ENCODE measurements around the gene ADAMTSL2.

The ADAMTSL2 gene

GRCh38 chr9:133566382-133566781 is 31.9 kb downstream of the ADAMTSL2 start:
- Histone ChIP-seq H3K27ac (ENCODE audit: low read depth, low read length) (no peak overlapping the region), H3K9ac (ENCODE audit: low read depth in 1 of 2, low read length in 2 of 2) (no peak overlapping the region), H3K36me3 (ENCODE audit: control insufficient read depth in 1 of 2, insufficient read depth in 2 of 2, low read length in 2 of 2) (no peaks in the 10 kb centered on the region), H3K27me3 (ENCODE audit: control insufficient read depth in 1 of 2, insufficient read depth in 2 of 2, low read length in 2 of 2) (no peaks in the 10 kb centered on the region), H3K4me3 (ENCODE audit: low read depth in 1 of 2, low read length in 2 of 2) (no peak overlapping the region), H3K9me3 (ENCODE audit: control insufficient read depth in 1 of 2, low read length in 2 of 2) (no peaks in the 10 kb centered on the region), H3K4me1 (ENCODE audit: control insufficient read depth in 1 of 2, insufficient read depth in 2 of 2, low read length in 2 of 2) (peaks cover 7 to 8% of the 10 kb centered on the region in 2 donors)

- no peaks in the 10 kb centered on the region for H3K9me3 ChIP-seq (ENCODE audit: control insufficient read depth in 1 of 2, low read length in 2 of 2)
- no peaks in the 10 kb centered on the region for H3K27me3 ChIP-seq (ENCODE audit: control insufficient read depth in 1 of 2, insufficient read depth in 2 of 2, low read length in 2 of 2)
- peaks cover 7 to 8% of the 10 kb centered on the region in 2 donors for H3K4me1 ChIP-seq (ENCODE audit: control insufficient read depth in 1 of 2, insufficient read depth in 2 of 2, low read length in 2 of 2)
- no peak overlapping the region for H3K27ac ChIP-seq (ENCODE audit: low read depth, low read length)
- H3K4me3 ChIP-seq (ENCODE audit: low read depth in 1 of 2, low read length in 2 of 2): no peak overlapping the region
- no peak overlapping the region for H3K9ac ChIP-seq (ENCODE audit: low read depth in 1 of 2, low read length in 2 of 2)
- no peaks in the 10 kb centered on the region for H3K36me3 ChIP-seq (ENCODE audit: control insufficient read depth in 1 of 2, insufficient read depth in 2 of 2, low read length in 2 of 2)
These were observed 32.3 kb downstream of the ADAMTSL2 start for GRCh38 chr9:133566817-133567216.

GRCh38 chr9:133568186-133568585 is 33.7 kb downstream of the ADAMTSL2 start:
- Histone ChIP-seq H3K9me3 (ENCODE audit: control insufficient read depth in 1 of 2, low read length in 2 of 2) (no peaks in the 10 kb centered on the region), H3K36me3 (ENCODE audit: control insufficient read depth in 1 of 2, insufficient read depth in 2 of 2, low read length in 2 of 2) (no peaks in the 10 kb centered on the region), H3K27ac (ENCODE audit: low read depth, low read length) (no peak overlapping the region), H3K4me1 (ENCODE audit: control insufficient read depth in 1 of 2, insufficient read depth in 2 of 2, low read length in 2 of 2) (peaks cover 4% of the 10 kb centered on the region in 2 donors), H3K4me3 (ENCODE audit: low read depth in 1 of 2, low read length in 2 of 2) (no peak overlapping the region), H3K9ac (ENCODE audit: low read depth in 1 of 2, low read length in 2 of 2) (no peak overlapping the region), H3K27me3 (ENCODE audit: control insufficient read depth in 1 of 2, insufficient read depth in 2 of 2, low read length in 2 of 2) (no peaks in the 10 kb centered on the region)

DNA sequence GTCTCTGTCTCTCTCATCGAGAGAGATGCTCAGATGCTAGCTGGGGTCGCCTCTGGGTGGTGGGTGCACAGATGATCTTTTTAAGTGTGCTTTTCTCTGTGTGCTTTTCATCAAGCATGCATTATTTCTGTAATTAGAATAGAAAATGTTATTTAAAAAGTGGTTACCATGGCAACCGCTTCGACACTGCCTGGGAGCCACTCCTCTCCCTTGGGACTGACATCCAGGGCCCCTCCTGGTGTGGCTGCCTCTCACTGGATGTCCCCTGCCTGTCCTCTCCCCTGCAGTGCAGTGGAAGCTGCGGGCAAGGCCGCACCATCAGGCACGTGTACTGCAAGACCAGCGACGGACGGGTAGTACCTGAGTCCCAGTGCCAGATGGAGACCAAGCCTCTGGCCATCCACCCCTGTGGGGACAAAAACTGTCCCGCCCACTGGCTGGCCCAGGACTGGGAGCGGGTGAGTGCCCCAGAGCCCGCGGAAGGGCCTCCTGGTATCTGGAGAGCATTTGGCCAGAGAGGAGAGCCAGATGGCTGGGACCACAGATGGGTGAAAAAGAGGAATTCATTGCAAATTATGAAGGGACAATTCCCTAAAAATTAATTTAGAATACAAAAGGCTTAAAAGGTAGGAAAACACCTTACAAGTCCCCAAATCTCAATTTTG is 34.7 kb downstream of the ADAMTSL2 start:
- H3K9me3 ChIP-seq (ENCODE audit: control insufficient read depth in 1 of 2, low read length in 2 of 2): no peaks in the 10 kb centered on the region
- H3K27ac ChIP-seq (ENCODE audit: low read depth, low read length): no peak overlapping the region
- no peak overlapping the region for H3K9ac ChIP-seq (ENCODE audit: low read depth in 1 of 2, low read length in 2 of 2)
- H3K36me3 ChIP-seq (ENCODE audit: control insufficient read depth in 1 of 2, insufficient read depth in 2 of 2, low read length in 2 of 2): no peaks in the 10 kb centered on the region
- no peak overlapping the region for H3K4me3 ChIP-seq (ENCODE audit: low read depth in 1 of 2, low read length in 2 of 2)
- no peaks in the 10 kb centered on the region for H3K4me1 ChIP-seq (ENCODE audit: control insufficient read depth in 1 of 2, insufficient read depth in 2 of 2, low read length in 2 of 2)
- H3K27me3 ChIP-seq (ENCODE audit: control insufficient read depth in 1 of 2, insufficient read depth in 2 of 2, low read length in 2 of 2): no peaks in the 10 kb centered on the region

DNA sequence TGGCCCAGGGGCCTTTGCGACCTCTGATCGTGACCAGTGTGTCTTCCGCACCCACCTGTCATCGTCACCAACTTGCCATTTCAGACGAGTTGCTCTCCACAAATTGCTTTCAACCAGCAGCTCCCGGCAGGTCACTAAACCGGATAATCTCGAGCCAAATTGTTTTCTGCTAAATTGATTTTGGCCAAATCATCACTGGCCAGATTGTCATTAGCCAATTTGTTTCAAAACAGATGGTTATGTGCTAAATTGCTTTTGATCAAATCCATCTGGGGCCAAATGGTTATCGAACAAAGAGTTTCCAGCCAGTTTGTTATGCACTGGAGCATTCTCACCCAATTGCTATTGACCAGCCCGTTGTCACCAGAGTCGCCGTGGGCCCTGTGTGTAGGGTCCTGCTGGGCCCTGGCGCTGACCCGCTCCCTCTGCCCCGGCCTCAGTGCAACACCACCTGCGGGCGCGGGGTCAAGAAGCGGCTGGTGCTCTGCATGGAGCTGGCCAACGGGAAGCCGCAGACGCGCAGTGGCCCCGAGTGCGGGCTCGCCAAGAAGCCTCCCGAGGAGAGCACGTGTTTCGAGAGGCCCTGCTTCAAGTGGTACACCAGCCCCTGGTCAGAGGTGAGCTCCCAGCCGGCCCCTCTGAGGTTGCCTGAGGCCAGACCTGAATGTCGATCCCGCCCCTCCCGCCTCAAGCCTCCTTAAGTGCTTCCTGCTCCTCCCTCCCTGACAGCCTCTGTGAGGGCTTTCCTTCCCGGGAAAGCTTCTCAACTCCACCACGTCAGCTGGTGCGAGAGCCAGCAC is 35.6 kb downstream of the ADAMTSL2 start:
- Histone ChIP-seq H3K4me1 (ENCODE audit: control insufficient read depth in 1 of 2, insufficient read depth in 2 of 2, low read length in 2 of 2) (no peaks in the 10 kb centered on the region), H3K27me3 (ENCODE audit: control insufficient read depth in 1 of 2, insufficient read depth in 2 of 2, low read length in 2 of 2) (no peaks in the 10 kb centered on the region), H3K4me3 (ENCODE audit: low read depth in 1 of 2, low read length in 2 of 2) (no peak overlapping the region), H3K36me3 (ENCODE audit: control insufficient read depth in 1 of 2, insufficient read depth in 2 of 2, low read length in 2 of 2) (no peaks in the 10 kb centered on the region), H3K9ac (ENCODE audit: low read depth in 1 of 2, low read length in 2 of 2) (no peak overlapping the region), H3K9me3 (ENCODE audit: control insufficient read depth in 1 of 2, low read length in 2 of 2) (no peaks in the 10 kb centered on the region), H3K27ac (ENCODE audit: low read depth, low read length) (no peak overlapping the region)

DNA sequence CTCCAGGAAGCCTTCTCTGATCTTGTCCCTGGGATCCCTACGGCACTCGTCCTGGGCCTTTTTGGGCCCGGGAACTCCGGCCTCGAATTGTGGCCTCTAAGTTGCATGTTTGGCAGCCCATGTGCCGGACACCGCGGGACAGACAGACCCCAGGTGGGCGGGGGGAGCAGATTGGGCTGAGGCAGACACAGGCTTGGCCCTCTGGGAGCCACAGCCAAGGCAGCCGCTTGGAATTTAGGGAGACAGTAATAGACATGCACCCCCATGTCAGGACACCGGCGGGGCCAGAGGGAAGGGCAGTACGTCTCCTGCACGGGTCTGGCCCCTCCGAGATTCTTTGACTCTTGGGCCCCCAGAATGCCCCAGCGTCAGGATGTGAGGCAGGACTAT is 36.2 kb downstream of the ADAMTSL2 start:
- no peak overlapping the region for H3K9ac ChIP-seq (ENCODE audit: low read depth in 1 of 2, low read length in 2 of 2)
- no peak overlapping the region for H3K4me3 ChIP-seq (ENCODE audit: low read depth in 1 of 2, low read length in 2 of 2)
- H3K27ac ChIP-seq (ENCODE audit: low read depth, low read length): no peak overlapping the region
- no peaks in the 10 kb centered on the region for H3K4me1 ChIP-seq (ENCODE audit: control insufficient read depth in 1 of 2, insufficient read depth in 2 of 2, low read length in 2 of 2)
- no peaks in the 10 kb centered on the region for H3K27me3 ChIP-seq (ENCODE audit: control insufficient read depth in 1 of 2, insufficient read depth in 2 of 2, low read length in 2 of 2)
- no peaks in the 10 kb centered on the region for H3K9me3 ChIP-seq (ENCODE audit: control insufficient read depth in 1 of 2, low read length in 2 of 2)
- no peaks in the 10 kb centered on the region for H3K36me3 ChIP-seq (ENCODE audit: control insufficient read depth in 1 of 2, insufficient read depth in 2 of 2, low read length in 2 of 2)

DNA sequence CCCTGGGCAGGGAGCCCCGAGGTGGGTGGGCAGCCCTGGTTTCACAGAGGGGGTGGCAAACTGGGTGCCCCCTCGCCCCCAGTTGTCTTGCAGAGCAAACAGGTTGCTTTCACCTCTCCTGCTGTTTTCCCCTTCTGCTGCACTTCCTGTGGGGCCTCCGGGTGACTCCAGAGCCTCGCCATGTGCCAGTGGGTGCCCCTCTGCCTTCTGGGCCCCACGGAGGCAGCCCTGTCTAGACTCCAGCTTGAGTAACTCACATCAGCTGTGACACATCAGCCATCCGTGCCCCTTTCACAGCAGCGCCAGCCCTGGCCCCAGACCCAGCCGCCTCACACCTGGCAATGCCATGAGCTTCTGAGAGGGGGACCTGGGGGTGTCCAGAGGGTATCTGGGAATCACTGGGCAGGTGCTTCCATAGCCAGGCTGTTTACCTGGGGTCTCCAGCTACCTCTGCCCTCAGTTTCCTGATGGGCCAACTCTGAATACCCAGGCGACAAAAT is 36.9 kb downstream of the ADAMTSL2 start:
- no peaks in the 10 kb centered on the region for H3K4me1 ChIP-seq (ENCODE audit: control insufficient read depth in 1 of 2, insufficient read depth in 2 of 2, low read length in 2 of 2)
- H3K27ac ChIP-seq (ENCODE audit: low read depth, low read length): no peak overlapping the region
- no peaks in the 10 kb centered on the region for H3K36me3 ChIP-seq (ENCODE audit: control insufficient read depth in 1 of 2, insufficient read depth in 2 of 2, low read length in 2 of 2)
- no peak overlapping the region for H3K9ac ChIP-seq (ENCODE audit: low read depth in 1 of 2, low read length in 2 of 2)
- no peaks in the 10 kb centered on the region for H3K9me3 ChIP-seq (ENCODE audit: control insufficient read depth in 1 of 2, low read length in 2 of 2)
- H3K4me3 ChIP-seq (ENCODE audit: low read depth in 1 of 2, low read length in 2 of 2): no peak overlapping the region
- no peaks in the 10 kb centered on the region for H3K27me3 ChIP-seq (ENCODE audit: control insufficient read depth in 1 of 2, insufficient read depth in 2 of 2, low read length in 2 of 2)

DNA sequence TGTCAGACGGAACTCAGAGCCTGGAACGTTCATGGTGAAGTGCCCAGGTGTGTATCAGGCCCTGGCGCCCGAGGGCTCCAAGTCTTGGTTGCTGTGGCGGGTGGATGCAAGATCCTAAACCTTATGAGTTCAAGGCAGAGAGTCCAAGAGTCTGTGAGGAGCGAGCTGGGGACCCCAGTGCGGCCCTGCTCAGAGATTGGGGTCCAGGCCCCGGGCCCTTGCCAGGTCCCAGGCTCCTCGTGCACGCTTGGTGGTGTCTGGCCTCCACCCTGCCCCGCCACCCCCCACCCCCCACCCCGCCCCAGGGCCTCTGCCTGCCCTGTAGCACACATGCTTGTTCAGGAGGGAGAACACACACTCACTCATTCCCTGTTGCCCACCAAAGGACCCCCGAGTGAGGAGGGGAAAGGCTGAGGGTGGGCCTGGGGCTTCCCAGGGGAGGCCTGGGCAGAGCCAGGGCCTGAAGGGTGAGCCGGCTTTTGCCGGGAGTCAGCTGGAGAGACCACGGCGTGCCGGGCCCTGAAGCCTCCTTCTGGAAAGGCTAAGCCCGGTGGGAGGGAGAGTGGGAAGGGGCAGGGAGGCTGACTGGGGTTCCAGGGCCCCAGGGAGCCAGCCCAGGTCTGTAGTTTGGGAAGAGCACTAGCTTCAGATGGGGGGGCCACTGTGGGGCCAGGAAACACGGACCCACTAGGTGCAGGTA is 37.5 kb downstream of the ADAMTSL2 start:
- no peak overlapping the region for H3K9ac ChIP-seq (ENCODE audit: low read depth in 1 of 2, low read length in 2 of 2)
- no peaks in the 10 kb centered on the region for H3K27me3 ChIP-seq (ENCODE audit: control insufficient read depth in 1 of 2, insufficient read depth in 2 of 2, low read length in 2 of 2)
- no peak overlapping the region for H3K27ac ChIP-seq (ENCODE audit: low read depth, low read length)
- H3K9me3 ChIP-seq (ENCODE audit: control insufficient read depth in 1 of 2, low read length in 2 of 2): no peaks in the 10 kb centered on the region
- H3K4me1 ChIP-seq (ENCODE audit: control insufficient read depth in 1 of 2, insufficient read depth in 2 of 2, low read length in 2 of 2): no peaks in the 10 kb centered on the region
- H3K36me3 ChIP-seq (ENCODE audit: control insufficient read depth in 1 of 2, insufficient read depth in 2 of 2, low read length in 2 of 2): no peaks in the 10 kb centered on the region
- H3K4me3 ChIP-seq (ENCODE audit: low read depth in 1 of 2, low read length in 2 of 2): no peak overlapping the region

GRCh38 chr9:133572821-133573361 is 38.4 kb downstream of the ADAMTSL2 start:
- no peaks in the 10 kb centered on the region for H3K9me3 ChIP-seq (ENCODE audit: control insufficient read depth in 1 of 2, low read length in 2 of 2)
- no peak overlapping the region for H3K4me3 ChIP-seq (ENCODE audit: low read depth in 1 of 2, low read length in 2 of 2)
- H3K27ac ChIP-seq (ENCODE audit: low read depth, low read length): no peak overlapping the region
- no peaks in the 10 kb centered on the region for H3K4me1 ChIP-seq (ENCODE audit: control insufficient read depth in 1 of 2, insufficient read depth in 2 of 2, low read length in 2 of 2)
- no peak overlapping the region for H3K9ac ChIP-seq (ENCODE audit: low read depth in 1 of 2, low read length in 2 of 2)
- no peaks in the 10 kb centered on the region for H3K27me3 ChIP-seq (ENCODE audit: control insufficient read depth in 1 of 2, insufficient read depth in 2 of 2, low read length in 2 of 2)
- H3K36me3 ChIP-seq (ENCODE audit: control insufficient read depth in 1 of 2, insufficient read depth in 2 of 2, low read length in 2 of 2): no peaks in the 10 kb centered on the region

Data from duodenal mucosa (tissue), 2 donors.